ENCODE results near the gene CCN6.
"Not testable (repeated sequence)": the region's sequence is repeated elsewhere in the genome, so short reads cannot be mapped to it uniquely, and the experiment has no call there.

The CCN6 gene

DNA sequence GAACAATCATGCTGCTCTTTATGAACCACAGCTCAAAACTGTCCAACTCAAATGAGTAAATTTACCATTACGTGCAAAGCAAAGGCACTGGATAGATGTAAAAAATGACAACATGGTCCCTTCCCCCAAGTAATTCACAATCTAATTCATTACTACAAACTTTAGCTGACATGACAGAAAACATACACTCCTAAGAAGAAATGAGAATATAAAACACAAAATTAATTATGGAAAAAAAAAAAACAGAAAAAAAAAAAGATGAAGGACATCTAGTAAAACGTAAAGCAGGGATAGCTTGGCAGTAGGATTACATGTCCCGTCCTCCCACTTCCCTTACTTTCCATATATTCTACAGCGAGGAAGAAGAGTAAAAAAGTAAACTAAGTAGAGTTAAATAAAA, 27.7 kb downstream of the CCN6 start:
- H3K27me3 ChIP-seq (ENCODE audit: control insufficient read depth in 1 of 2, insufficient read depth in 2 of 2, low read length in 2 of 2) = no peaks in the 10 kb centered on the region
- no peak overlapping the region for H3K9ac ChIP-seq (ENCODE audit: low read depth in 1 of 2, low read length in 2 of 2)
- no peaks in the 10 kb centered on the region for H3K9me3 ChIP-seq (ENCODE audit: control insufficient read depth in 1 of 2, low read length in 2 of 2)
- peaks cover 3 to 7% of the 10 kb centered on the region in 2 donors for H3K4me1 ChIP-seq (ENCODE audit: control insufficient read depth in 1 of 2, insufficient read depth in 2 of 2, low read length in 2 of 2)
- no peak overlapping the region for H3K27ac ChIP-seq (ENCODE audit: low read depth, low read length)
- H3K4me3 ChIP-seq (ENCODE audit: low read depth in 1 of 2, low read length in 2 of 2) = no peak overlapping the region
- peaks cover 9 to 11% of the 10 kb centered on the region in 2 donors for H3K36me3 ChIP-seq (ENCODE audit: control insufficient read depth in 1 of 2, insufficient read depth in 2 of 2, low read length in 2 of 2)

DNA sequence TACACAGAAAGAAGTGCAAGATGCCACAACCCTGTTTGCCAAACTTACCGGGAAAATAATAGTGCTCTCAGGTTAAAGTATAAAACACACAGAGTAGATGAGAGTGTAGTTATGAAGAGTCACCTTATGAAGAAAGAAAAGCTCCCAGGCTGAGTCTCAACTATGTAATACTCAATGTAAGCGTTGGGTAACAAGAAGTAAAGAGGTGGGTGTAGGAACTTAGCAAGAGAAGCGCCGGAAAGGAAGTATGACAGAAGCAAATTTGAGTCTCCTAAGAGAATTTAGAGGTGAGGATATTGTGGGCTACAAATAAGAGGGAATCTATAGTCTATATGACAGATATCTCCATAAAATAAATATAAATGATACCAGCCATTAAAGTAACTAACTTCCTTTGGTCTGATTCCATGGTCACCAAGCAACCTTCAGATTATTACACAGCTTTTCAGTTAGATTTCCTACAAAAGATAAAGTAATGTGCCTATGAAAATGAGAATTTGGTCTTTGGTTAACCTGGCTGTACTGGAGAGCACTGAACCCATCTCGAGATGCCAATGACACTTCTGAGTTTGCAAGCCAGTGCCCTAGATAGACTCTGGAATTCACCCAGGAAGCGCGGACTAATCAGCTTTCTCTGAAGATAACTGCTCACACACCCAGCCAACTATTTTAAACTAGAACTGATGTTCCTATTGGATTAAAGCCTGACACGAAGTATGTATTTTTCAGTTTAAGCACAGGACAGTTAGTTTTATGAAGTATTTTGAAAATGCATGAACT, 31.6 kb downstream of the CCN6 start:
- Histone ChIP-seq H3K36me3 (ENCODE audit: control insufficient read depth in 1 of 2, insufficient read depth in 2 of 2, low read length in 2 of 2) (peaks cover 3 to 4% of the 10 kb centered on the region in 2 donors), H3K4me1 (ENCODE audit: control insufficient read depth in 1 of 2, insufficient read depth in 2 of 2, low read length in 2 of 2) (peaks cover 8 to 9% of the 10 kb centered on the region in 2 donors), H3K4me3 (ENCODE audit: low read depth in 1 of 2, low read length in 2 of 2) (no peak overlapping the region), H3K27ac (ENCODE audit: low read depth, low read length) (no peak overlapping the region), H3K9ac (ENCODE audit: low read depth in 1 of 2, low read length in 2 of 2) (no peak overlapping the region), H3K9me3 (ENCODE audit: control insufficient read depth in 1 of 2, low read length in 2 of 2) (no peaks in the 10 kb centered on the region), H3K27me3 (ENCODE audit: control insufficient read depth in 1 of 2, insufficient read depth in 2 of 2, low read length in 2 of 2) (no peaks in the 10 kb centered on the region)

DNA sequence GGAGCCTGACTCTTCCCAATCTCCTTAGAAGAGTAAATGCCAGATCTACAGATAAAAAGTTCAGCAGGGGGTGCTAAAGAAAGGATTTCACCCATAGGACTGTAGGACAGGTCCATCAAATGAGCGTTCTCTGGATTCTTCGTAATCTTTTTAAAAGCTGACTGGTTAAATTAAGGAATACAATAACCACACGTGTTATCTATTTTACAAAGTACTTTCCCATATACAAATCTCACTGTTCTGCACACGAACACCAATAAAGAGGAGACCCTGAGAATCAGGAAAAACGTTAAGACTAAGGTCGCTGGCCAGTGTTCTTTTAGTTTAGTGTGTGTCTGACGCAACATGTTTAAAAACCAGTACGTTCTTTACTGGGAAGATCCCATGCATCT, 32.8 kb downstream of the CCN6 start:
- Histone ChIP-seq H3K9me3 (ENCODE audit: control insufficient read depth in 1 of 2, low read length in 2 of 2) (no peaks in the 10 kb centered on the region), H3K4me1 (ENCODE audit: control insufficient read depth in 1 of 2, insufficient read depth in 2 of 2, low read length in 2 of 2) (peaks cover 8 to 9% of the 10 kb centered on the region in 2 donors), H3K27ac (ENCODE audit: low read depth, low read length) (peak overlapping the region; percentile 73), H3K36me3 (ENCODE audit: control insufficient read depth in 1 of 2, insufficient read depth in 2 of 2, low read length in 2 of 2) (no peaks in the 10 kb centered on the region), H3K4me3 (ENCODE audit: low read depth in 1 of 2, low read length in 2 of 2) (peak overlapping the region; percentile 93 to 96), H3K27me3 (ENCODE audit: control insufficient read depth in 1 of 2, insufficient read depth in 2 of 2, low read length in 2 of 2) (no peaks in the 10 kb centered on the region), H3K9ac (ENCODE audit: low read depth in 1 of 2, low read length in 2 of 2) (peak overlapping the region; percentile 80 to 88)

DNA sequence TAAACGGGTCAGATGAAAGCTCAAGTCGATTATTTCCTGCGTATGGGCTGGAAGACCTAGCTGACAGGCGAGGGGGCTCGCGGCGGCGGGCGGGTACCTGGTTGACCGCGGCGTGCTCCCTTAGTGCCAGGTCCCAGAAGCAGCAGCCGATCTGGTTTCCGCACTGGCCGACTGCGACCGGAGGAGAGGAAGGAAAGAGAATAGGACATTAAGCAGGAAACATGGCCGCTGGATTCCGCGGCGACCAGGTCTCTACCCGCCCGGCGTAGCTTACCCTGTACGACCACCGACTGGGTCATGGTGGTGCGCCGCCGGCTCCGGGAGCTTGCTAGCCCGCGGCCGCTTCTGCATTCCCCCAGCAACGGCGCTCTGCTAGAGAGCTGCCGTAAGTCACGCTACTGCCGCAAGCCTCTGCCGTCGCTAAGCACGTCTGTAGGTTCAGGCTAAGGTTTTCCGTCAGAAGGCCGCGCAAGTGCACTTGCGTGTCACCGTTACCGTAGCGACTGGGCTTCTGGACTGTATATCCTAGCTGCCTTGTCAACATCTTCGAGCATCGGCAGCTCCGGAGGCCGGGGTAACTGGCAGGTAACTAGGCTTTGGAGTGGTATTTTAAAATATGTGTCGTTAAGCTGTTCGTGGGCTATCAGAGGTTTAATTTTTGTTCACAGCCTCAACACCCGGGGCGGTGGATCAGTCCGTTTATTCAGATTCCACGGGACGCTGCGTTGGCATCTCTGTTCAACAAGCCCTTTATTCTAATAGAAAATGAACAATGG, 33.4 kb downstream of the CCN6 start, which contains the start of the genes FAM229B and TUBE1:
FAM229B (plus strand) TSS at position 456 of the 776 bp plus-strand sequence. CDS start 11,693 bp downstream, outside the sequence.
TUBE1 (minus strand) TSS at position 347 of the 776 bp plus-strand sequence; CDS start at position 299, 48 bp downstream.
- peak within 1 kb of the TSS; percentile 93 to 96 for H3K4me3 ChIP-seq (ENCODE audit: low read depth in 1 of 2, low read length in 2 of 2)
- peak within 1 kb of the TSS; percentile 73 for H3K27ac ChIP-seq (ENCODE audit: low read depth, low read length)
- H3K4me1 ChIP-seq (ENCODE audit: control insufficient read depth in 1 of 2, insufficient read depth in 2 of 2, low read length in 2 of 2) = peaks cover 5 to 8% of the 10 kb centered on the region in 2 donors
- no peaks in the 10 kb centered on the region for H3K36me3 ChIP-seq (ENCODE audit: control insufficient read depth in 1 of 2, insufficient read depth in 2 of 2, low read length in 2 of 2)
- H3K9ac ChIP-seq (ENCODE audit: low read depth in 1 of 2, low read length in 2 of 2) = peak within 1 kb of the TSS; percentile 80 to 88
- no peaks in the 10 kb centered on the region for H3K9me3 ChIP-seq (ENCODE audit: control insufficient read depth in 1 of 2, low read length in 2 of 2)
- H3K27me3 ChIP-seq (ENCODE audit: control insufficient read depth in 1 of 2, insufficient read depth in 2 of 2, low read length in 2 of 2) = no peaks in the 10 kb centered on the region

DNA sequence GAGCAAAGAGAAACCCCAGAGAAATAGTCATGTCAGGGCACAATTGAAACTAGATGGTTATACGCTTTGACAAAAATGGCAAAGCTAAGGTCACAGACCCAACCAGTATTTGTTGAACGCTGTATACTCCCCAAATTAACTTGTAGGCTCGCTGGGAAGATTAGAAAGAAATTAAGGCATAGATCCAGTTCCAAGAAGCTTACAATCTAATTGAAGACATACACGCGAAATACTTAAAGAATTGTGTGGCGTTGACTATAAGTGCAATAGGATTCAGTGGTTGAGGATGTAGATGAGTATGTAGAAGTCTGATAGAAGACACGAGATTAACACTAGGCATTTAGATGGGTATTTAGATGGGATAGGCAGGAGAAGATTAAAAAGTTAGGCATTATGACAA, 34.0 kb downstream of the CCN6 start:
- H3K9ac ChIP-seq (ENCODE audit: low read depth in 1 of 2, low read length in 2 of 2) = peak overlapping the region; percentile 80 to 88
- peaks cover 5 to 8% of the 10 kb centered on the region in 2 donors for H3K4me1 ChIP-seq (ENCODE audit: control insufficient read depth in 1 of 2, insufficient read depth in 2 of 2, low read length in 2 of 2)
- H3K9me3 ChIP-seq (ENCODE audit: control insufficient read depth in 1 of 2, low read length in 2 of 2) = no peaks in the 10 kb centered on the region
- H3K27me3 ChIP-seq (ENCODE audit: control insufficient read depth in 1 of 2, insufficient read depth in 2 of 2, low read length in 2 of 2) = no peaks in the 10 kb centered on the region
- peak overlapping the region; percentile 93 to 96 for H3K4me3 ChIP-seq (ENCODE audit: low read depth in 1 of 2, low read length in 2 of 2)
- no peaks in the 10 kb centered on the region for H3K36me3 ChIP-seq (ENCODE audit: control insufficient read depth in 1 of 2, insufficient read depth in 2 of 2, low read length in 2 of 2)
- peak overlapping the region; percentile 53 for H3K27ac ChIP-seq (ENCODE audit: low read depth, low read length)

DNA sequence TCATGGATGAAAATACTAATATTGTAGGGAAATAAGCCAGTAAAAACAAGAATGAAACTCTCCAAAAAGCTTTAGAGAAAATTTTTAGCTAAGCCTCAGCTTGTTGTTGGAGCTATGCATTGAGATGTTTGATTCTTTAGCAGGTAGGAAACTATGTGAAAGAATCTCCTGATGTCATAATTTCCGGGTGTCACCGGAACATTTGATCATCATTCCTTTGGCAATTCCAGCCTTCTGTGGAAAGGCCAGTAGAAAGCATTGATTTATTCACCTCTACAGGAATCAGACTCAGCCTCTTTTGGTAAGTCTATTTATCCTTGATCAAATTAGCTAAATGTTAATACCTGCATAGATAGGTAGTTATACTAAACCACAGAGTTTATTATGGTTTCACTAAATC, 43.0 kb downstream of the CCN6 start:
- H3K4me1 ChIP-seq (ENCODE audit: control insufficient read depth in 1 of 2, insufficient read depth in 2 of 2, low read length in 2 of 2) = no peaks in the 10 kb centered on the region
- H3K36me3 ChIP-seq (ENCODE audit: control insufficient read depth in 1 of 2, insufficient read depth in 2 of 2, low read length in 2 of 2) = no peaks in the 10 kb centered on the region
- H3K9me3 ChIP-seq (ENCODE audit: control insufficient read depth in 1 of 2, low read length in 2 of 2) = no peaks in the 10 kb centered on the region
- no peak overlapping the region for H3K27ac ChIP-seq (ENCODE audit: low read depth, low read length)
- no peak overlapping the region for H3K4me3 ChIP-seq (ENCODE audit: low read depth in 1 of 2, low read length in 2 of 2)
- no peak overlapping the region for H3K9ac ChIP-seq (ENCODE audit: low read depth in 1 of 2, low read length in 2 of 2)
- no peaks in the 10 kb centered on the region for H3K27me3 ChIP-seq (ENCODE audit: control insufficient read depth in 1 of 2, insufficient read depth in 2 of 2, low read length in 2 of 2)

DNA sequence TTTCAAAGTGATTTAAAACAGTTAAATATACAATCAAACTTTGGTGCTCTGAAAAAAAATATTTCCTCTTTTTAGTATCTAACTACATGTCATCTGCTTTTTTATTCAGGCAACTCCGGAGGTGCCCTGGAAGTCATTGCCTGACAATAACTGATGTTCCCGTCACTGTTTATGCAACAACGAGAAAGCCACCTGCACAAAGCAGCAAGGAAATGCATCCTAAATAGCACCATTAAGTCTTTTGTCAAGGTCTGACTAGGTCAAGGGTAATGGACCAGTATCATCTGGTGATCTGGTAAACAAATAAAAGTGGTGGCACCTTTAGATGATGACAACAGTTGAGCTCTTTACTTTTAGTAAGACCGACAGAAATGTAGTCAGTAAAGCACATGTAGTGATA, 46.7 kb downstream of the CCN6 start:
- Histone ChIP-seq H3K4me3 (ENCODE audit: low read depth in 1 of 2, low read length in 2 of 2) (no peak overlapping the region), H3K9ac (ENCODE audit: low read depth in 1 of 2, low read length in 2 of 2) (no peak overlapping the region), H3K4me1 (ENCODE audit: control insufficient read depth in 1 of 2, insufficient read depth in 2 of 2, low read length in 2 of 2) (no peaks in the 10 kb centered on the region), H3K36me3 (ENCODE audit: control insufficient read depth in 1 of 2, insufficient read depth in 2 of 2, low read length in 2 of 2) (no peaks in the 10 kb centered on the region), H3K9me3 (ENCODE audit: control insufficient read depth in 1 of 2, low read length in 2 of 2) (no peaks in the 10 kb centered on the region), H3K27me3 (ENCODE audit: control insufficient read depth in 1 of 2, insufficient read depth in 2 of 2, low read length in 2 of 2) (no peaks in the 10 kb centered on the region), H3K27ac (ENCODE audit: low read depth, low read length) (no peak overlapping the region)

DNA sequence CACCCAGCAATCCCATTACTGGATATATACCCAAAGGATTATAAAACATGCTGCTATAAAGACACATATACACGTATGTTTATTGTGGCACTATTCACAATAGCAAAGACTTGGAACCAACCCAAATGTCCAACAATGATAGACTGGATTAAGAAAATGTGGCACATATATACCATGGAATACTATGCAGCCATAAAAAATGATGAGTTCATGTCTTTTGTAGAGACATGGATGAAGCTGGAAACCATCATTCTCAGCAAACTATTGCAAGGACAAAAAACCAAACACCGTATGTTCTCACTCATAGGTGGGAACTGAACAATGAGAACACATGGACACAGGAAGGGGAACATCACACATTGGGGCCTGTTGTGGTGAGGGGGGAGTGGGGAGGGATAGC, 52.1 kb downstream of the CCN6 start:
- not testable (repeated sequence) for H3K4me3 ChIP-seq (ENCODE audit: low read depth in 1 of 2, low read length in 2 of 2); H3K27ac ChIP-seq (ENCODE audit: low read depth, low read length)

DNA sequence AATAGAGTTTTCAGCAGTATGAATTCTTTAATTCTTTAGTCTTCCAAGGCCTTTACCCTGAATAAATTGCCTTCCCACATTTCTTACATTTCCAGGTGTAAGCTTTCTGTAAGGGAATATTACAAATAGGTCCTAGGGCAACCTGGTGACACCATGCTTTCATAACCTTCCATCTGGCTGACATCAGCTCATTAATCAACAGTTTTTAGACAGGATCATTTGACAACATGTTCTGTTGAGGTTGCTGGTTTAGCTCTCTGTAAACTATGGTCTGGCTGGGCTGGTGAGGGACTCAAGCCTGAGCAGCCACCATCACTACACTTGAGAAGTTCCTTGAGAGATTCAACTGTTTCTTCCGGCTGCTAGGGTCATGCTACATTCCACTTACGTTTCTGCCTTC, 52.7 kb downstream of the CCN6 start:
- Histone ChIP-seq H3K36me3 (ENCODE audit: control insufficient read depth in 1 of 2, insufficient read depth in 2 of 2, low read length in 2 of 2) (peaks cover 0 to 3% of the 10 kb centered on the region in 2 donors), H3K9me3 (ENCODE audit: control insufficient read depth in 1 of 2, low read length in 2 of 2) (no peaks in the 10 kb centered on the region), H3K27me3 (ENCODE audit: control insufficient read depth in 1 of 2, insufficient read depth in 2 of 2, low read length in 2 of 2) (no peaks in the 10 kb centered on the region), H3K4me3 (ENCODE audit: low read depth in 1 of 2, low read length in 2 of 2) (no peak overlapping the region), H3K9ac (ENCODE audit: low read depth in 1 of 2, low read length in 2 of 2) (no peak overlapping the region), H3K4me1 (ENCODE audit: control insufficient read depth in 1 of 2, insufficient read depth in 2 of 2, low read length in 2 of 2) (no peaks in the 10 kb centered on the region), H3K27ac (ENCODE audit: low read depth, low read length) (no peak overlapping the region)

More for the DNA sequence above, 52.1 kb downstream of the CCN6 start:
- H3K4me1 ChIP-seq (ENCODE audit: control insufficient read depth in 1 of 2, insufficient read depth in 2 of 2, low read length in 2 of 2); H3K9ac ChIP-seq (ENCODE audit: low read depth in 1 of 2, low read length in 2 of 2); H3K36me3 ChIP-seq (ENCODE audit: control insufficient read depth in 1 of 2, insufficient read depth in 2 of 2, low read length in 2 of 2); H3K27me3 ChIP-seq (ENCODE audit: control insufficient read depth in 1 of 2, insufficient read depth in 2 of 2, low read length in 2 of 2); H3K9me3 ChIP-seq (ENCODE audit: control insufficient read depth in 1 of 2, low read length in 2 of 2): not testable (repeated sequence)

DNA sequence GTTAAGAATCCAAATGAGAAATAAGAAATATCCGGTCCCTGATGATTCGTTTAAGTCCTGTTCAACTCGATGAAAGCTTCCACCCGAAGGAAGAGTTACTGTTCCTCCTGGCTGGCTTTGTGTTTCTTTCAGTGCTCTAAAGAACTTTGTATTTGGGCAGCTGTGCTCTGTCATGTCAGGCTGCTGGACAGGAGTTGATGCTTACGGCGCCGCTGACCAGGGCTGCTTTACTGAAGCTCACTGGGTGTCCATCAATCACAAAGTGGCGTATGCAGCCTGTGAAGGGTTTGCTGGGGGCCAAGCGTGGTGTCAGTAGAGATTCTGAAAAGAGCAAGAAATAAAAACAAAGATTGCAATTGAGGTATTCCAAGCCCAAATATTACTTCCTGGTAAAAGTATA, 55.4 kb downstream of the CCN6 start:
- no peaks in the 10 kb centered on the region for H3K9me3 ChIP-seq (ENCODE audit: control insufficient read depth in 1 of 2, low read length in 2 of 2)
- H3K36me3 ChIP-seq (ENCODE audit: control insufficient read depth in 1 of 2, insufficient read depth in 2 of 2, low read length in 2 of 2) = peaks cover 0 to 7% of the 10 kb centered on the region in 2 donors
- H3K4me1 ChIP-seq (ENCODE audit: control insufficient read depth in 1 of 2, insufficient read depth in 2 of 2, low read length in 2 of 2) = no peaks in the 10 kb centered on the region
- no peak overlapping the region for H3K27ac ChIP-seq (ENCODE audit: low read depth, low read length)
- H3K9ac ChIP-seq (ENCODE audit: low read depth in 1 of 2, low read length in 2 of 2) = no peak overlapping the region
- no peaks in the 10 kb centered on the region for H3K27me3 ChIP-seq (ENCODE audit: control insufficient read depth in 1 of 2, insufficient read depth in 2 of 2, low read length in 2 of 2)
- no peak overlapping the region for H3K4me3 ChIP-seq (ENCODE audit: low read depth in 1 of 2, low read length in 2 of 2)
